Caco-2 (cell line): Measurements from ENCODE around the gene TIMM8A. TPM values are rescaled to one million over a fixed set of nuclear protein-coding genes. Genes with fewer than 3 reads are reported as not detected.
A peak's percentile ranks its signal among the peaks of the same experiment; 100 is the strongest.

Experiments used
- BruUV-seq: library from RNA; stranded (reverse); fragments of 400-500 nt; replicated peaks from 2 replicates; lab custom pipeline; 2021; lab: Mats Ljungman, UMichigan
- CTCF ChIA-PET: fragments of 300-600 bp; sonication (Branson Sonifier 250); formaldehyde crosslinking; loops from one replicate; lab custom pipeline; 2022; ENCODE audit warnings: antibody characterized with exemption; lab: Charles Lee
- POLR2A ChIA-PET: fragments of 300-600 bp; sonication (Branson Sonifier 250); formaldehyde crosslinking; loops from one replicate; lab custom pipeline; 2022; ENCODE audit warnings: antibody characterized with exemption; lab: Charles Lee
- DNase-seq, 2 experiments: peaks; one replicate each; pipeline versions ENCODE4 v3.0.0 to v3.0.0-alpha.2; 2020 to 2022
- H3K27me3 ChIP-seq: replicated peaks from 2 replicates; pipeline ENCODE4 v1.6.0; 2011; ENCODE audit warnings: low read length; ENCODE audit not compliant: control insufficient read depth, insufficient read depth
- H3K36me3 ChIP-seq: 2 replicates; pipeline ENCODE4 v1.5.1; 2011; ENCODE audit warnings: low read length; ENCODE audit not compliant: control insufficient read depth, insufficient read depth
- H3K4me1 ChIP-seq: fragments of 250-450 bp; sonication (Bioruptor Pico); 2 replicates; pipeline ENCODE4 v1.5.1; 2020; ENCODE audit warnings: mild to moderate bottlenecking
- H3K4me3 ChIP-seq: 2 replicates; pipeline ENCODE4 v1.5.1; 2011; ENCODE audit warnings: low read depth, mild to moderate bottlenecking, control low read depth, low read length
- H3K9me3 ChIP-seq: fragments of 250-450 bp; sonication (Bioruptor Pico); 2 replicates; pipeline ENCODE4 v1.5.1; 2020; ENCODE audit warnings: mild to moderate bottlenecking, moderate library complexity
- H3K27ac Mint-ChIP-seq: one replicate; pipeline ENCODE4 v1.8.0; 2022; ENCODE audit warnings: mixed read lengths; ENCODE audit not compliant: unreplicated experiment
- H3K27me3 Mint-ChIP-seq: one replicate; pipeline ENCODE4 v1.8.0; 2022; ENCODE audit warnings: mixed read lengths; ENCODE audit not compliant: insufficient read depth, unreplicated experiment
- H3K36me3 Mint-ChIP-seq: one replicate; pipeline ENCODE4 v1.8.0; 2022; ENCODE audit warnings: mild to moderate bottlenecking, mixed read lengths; ENCODE audit not compliant: insufficient read depth, unreplicated experiment
- H3K4me1 Mint-ChIP-seq: one replicate; pipeline ENCODE4 v1.8.0; 2022; ENCODE audit warnings: low read depth, mixed read lengths; ENCODE audit not compliant: unreplicated experiment
- H3K4me3 Mint-ChIP-seq: one replicate; pipeline ENCODE4 v1.8.0; 2022; ENCODE audit warnings: mild to moderate bottlenecking, moderate library complexity, mixed read lengths; ENCODE audit not compliant: unreplicated experiment
- H3K9me3 Mint-ChIP-seq: one replicate; pipeline ENCODE4 v1.8.0; 2022; ENCODE audit warnings: mixed read lengths; ENCODE audit not compliant: unreplicated experiment
- intact Hi-C: fragments of 100-400 bp; cut with micrococcal nuclease; formaldehyde crosslinking; loops from one replicate; pipeline ENCODE4 v1.10.0; 2022; ENCODE audit not compliant: unreplicated experiment
- total RNA-seq: library from RNA; stranded (reverse); gene quantifications from 2 replicates; pipeline ENCODE4 v1.2.3, GENCODE V29; 2022
- TF ChIP-seq, protein P1 (sequence below), 2 experiments: fragments of 200-600 bp in 1 of 2; IDR thresholded peaks; 1 replicate in 1 of 2; 2 replicates in 1 of 2; pipeline versions ENCODE4 v1.5.1 to v1.8.0; 2011 to 2022; ENCODE audit warnings: antibody characterized with exemption in 1 of 2, control low read depth in 1 of 2, inconsistent platforms in 1 of 2, low read depth in 1 of 2, low read length in 1 of 2, mild to moderate bottlenecking in 1 of 2, moderate library complexity in 1 of 2; ENCODE audit not compliant: insufficient read depth in 1 of 2, severe bottlenecking in 1 of 2, unreplicated experiment in 1 of 2

The TIMM8A gene
- total RNA-seq, 1 experiment from 2014 or later = 23.3 TPM

DNA sequence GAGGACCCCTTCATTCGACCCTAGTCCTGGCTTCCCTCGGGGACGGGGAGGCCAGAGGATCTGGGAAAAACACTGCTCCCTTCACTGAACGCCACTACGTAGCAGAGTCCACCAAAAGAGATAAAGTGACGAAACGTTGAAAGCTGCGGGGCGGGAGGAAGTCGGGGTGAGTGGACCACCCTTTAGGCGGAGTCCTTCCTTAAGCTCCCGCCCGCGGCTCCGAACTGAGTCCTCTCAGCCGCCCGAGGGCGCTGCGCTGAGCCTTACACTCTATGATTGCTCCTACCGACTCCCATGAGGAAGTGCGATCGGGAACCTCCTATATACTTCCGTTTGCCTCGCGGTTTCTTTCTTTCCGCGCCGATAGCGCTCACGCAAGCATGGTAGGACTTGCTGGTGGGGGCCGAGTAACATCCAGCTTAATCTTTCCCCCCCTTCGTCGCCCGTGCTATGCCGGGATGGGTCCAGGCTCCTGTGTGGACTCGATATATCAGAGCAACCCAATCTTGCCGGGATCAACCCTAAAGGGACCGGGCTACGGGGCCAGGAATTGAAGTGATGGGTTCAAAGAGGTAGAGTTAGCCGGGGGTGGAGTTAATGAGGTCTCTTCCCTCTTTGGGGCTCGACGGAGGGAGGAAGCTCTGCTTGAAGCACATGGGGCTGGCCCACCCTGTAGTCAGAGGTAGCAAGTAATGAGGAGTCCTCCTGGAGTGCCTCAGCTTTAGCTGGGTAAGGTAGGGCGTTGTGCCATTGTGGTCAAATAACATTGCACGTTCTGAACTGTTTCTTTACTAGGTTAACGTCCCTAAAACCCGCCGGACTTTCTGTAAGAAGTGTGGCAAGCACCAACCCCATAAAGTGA, 42.4 kb upstream of the TIMM8A start, which contains the start of gene RPL36A:
Gene RPL36A (plus strand): TSS at position 348 of the 862 bp plus-strand sequence. CDS start 33 bp downstream, at position 381.
- peaks cover 49% of the 10 kb centered on the region for H3K36me3 Mint-ChIP-seq
- H3K4me1 Mint-ChIP-seq = peaks cover 4% of the 10 kb centered on the region
- H3K4me3 Mint-ChIP-seq = peak within 1 kb of the TSS; percentile 87
- H3K9me3 Mint-ChIP-seq = no peaks in the 10 kb centered on the region
- H3K27ac Mint-ChIP-seq = peak within 1 kb of the TSS; percentile 96
- no peaks in the 10 kb centered on the region for H3K9me3 ChIP-seq
- no peaks in the 10 kb centered on the region for H3K27me3 ChIP-seq
- CTCF ChIA-PET = interaction anchor here (1.0 to 1.2 kb wide), 2 partner anchors 16 to 43 kb away, joined by 3 to 4 read pairs; partner anchors contain the start of gene GLA
- TF ChIP-seq, protein P1, sequence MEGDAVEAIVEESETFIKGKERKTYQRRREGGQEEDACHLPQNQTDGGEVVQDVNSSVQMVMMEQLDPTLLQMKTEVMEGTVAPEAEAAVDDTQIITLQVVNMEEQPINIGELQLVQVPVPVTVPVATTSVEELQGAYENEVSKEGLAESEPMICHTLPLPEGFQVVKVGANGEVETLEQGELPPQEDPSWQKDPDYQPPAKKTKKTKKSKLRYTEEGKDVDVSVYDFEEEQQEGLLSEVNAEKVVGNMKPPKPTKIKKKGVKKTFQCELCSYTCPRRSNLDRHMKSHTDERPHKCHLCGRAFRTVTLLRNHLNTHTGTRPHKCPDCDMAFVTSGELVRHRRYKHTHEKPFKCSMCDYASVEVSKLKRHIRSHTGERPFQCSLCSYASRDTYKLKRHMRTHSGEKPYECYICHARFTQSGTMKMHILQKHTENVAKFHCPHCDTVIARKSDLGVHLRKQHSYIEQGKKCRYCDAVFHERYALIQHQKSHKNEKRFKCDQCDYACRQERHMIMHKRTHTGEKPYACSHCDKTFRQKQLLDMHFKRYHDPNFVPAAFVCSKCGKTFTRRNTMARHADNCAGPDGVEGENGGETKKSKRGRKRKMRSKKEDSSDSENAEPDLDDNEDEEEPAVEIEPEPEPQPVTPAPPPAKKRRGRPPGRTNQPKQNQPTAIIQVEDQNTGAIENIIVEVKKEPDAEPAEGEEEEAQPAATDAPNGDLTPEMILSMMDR (IDR thresholded peaks at IDR 0.05; ENCODE audit: insufficient read depth in 1 of 2, low read depth in 1 of 2, low read length in 1 of 2, severe bottlenecking in 1 of 2, unreplicated experiment in 1 of 2) = peak; percentile 33 to 77
- peak; percentile 87 to 90 for DNase-seq
- intact Hi-C loops = loop anchor here (1.0 kb wide), 2 partner anchors 16 to 43 kb away; partner anchors contain the start of genes GLA and TIMM8A
- H3K4me3 ChIP-seq = peak within 1 kb of the TSS; percentile 54
- H3K4me1 ChIP-seq = no peaks in the 10 kb centered on the region
- POLR2A ChIA-PET = interaction anchor here (0.6 to 1.5 kb wide), 5 partner anchors 17 to 388 kb away, joined by 3 to 11 read pairs (median 7); partner anchors contain the start of genes GLA, HNRNPH2 and TIMM8A
- H3K27me3 Mint-ChIP-seq = no peaks in the 10 kb centered on the region
- H3K36me3 ChIP-seq = no peaks in the 10 kb centered on the region
- BruUV-seq = TSS peak; percentile 59

DNA sequence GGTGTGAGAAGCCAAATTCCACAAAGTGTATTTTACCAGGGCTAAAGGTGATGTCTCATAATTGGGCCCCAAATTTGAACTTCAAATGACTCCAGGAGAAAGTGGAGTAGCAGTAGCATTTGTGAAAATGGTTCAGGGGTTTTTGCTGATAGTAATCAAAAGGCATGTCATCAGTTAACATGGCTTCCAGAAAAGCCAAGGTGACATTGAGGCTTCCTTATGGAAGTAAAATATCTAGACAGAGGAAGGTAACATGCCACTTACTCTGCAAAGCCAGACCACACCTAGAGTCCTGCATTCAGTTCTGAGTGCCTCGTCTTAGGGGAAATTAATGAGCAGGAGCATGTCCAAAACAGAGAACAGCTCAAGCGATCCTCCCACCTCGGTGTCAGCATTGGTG, 40.1 kb upstream of the TIMM8A start:
- no peak for DNase-seq
- POLR2A ChIA-PET = no interaction called here
- no peaks in the 10 kb centered on the region for H3K27me3 ChIP-seq

DNA sequence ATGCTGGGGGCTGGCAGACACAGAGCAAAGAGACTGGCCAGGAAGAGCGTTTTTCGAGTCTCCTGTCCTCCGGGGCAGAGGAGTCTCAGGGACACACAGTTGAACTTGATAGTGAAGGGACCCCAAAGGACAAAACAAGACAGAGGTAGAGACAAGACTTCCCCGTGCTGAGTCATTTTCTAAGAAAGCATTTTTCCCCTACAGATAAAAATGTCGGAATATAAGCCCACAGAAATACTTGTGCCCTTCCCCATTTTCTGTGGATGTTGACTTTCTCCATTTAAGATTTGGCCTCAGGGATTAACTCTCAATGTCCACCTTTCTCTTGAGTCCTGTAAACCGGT, 38.0 kb upstream of the TIMM8A start:
- DNase-seq = no peak
- no peak overlapping the region for H3K27ac Mint-ChIP-seq
- H3K27me3 ChIP-seq = no peaks in the 10 kb centered on the region
- no peaks in the 10 kb centered on the region for H3K9me3 Mint-ChIP-seq
- BruUV-seq = no TSS peak
- H3K27me3 Mint-ChIP-seq = no peaks in the 10 kb centered on the region
- intact Hi-C loops = no loop called here
- peaks cover 10% of the 10 kb centered on the region for H3K36me3 Mint-ChIP-seq
- H3K9me3 ChIP-seq = no peaks in the 10 kb centered on the region
- no peak overlapping the region for H3K4me3 ChIP-seq
- ChIA-PET POLR2A (no interaction called here), CTCF (no interaction called here)
- TF ChIP-seq, protein P1 (IDR thresholded peaks at IDR 0.05; ENCODE audit: insufficient read depth in 1 of 2, low read depth in 1 of 2, low read length in 1 of 2, severe bottlenecking in 1 of 2, unreplicated experiment in 1 of 2) = no peak
- no peaks in the 10 kb centered on the region for H3K4me1 ChIP-seq
- no peaks in the 10 kb centered on the region for H3K4me1 Mint-ChIP-seq
- H3K4me3 Mint-ChIP-seq = no peak overlapping the region
- H3K36me3 ChIP-seq = no peaks in the 10 kb centered on the region

More for the DNA sequence above, 40.1 kb upstream of the TIMM8A start:
- no TSS peak for BruUV-seq
- H3K4me1 Mint-ChIP-seq = no peaks in the 10 kb centered on the region
- H3K9me3 ChIP-seq = no peaks in the 10 kb centered on the region
- H3K36me3 Mint-ChIP-seq = peaks cover 31% of the 10 kb centered on the region
- H3K4me1 ChIP-seq = no peaks in the 10 kb centered on the region
- H3K27me3 Mint-ChIP-seq = no peaks in the 10 kb centered on the region
- no peaks in the 10 kb centered on the region for H3K9me3 Mint-ChIP-seq
- no peaks in the 10 kb centered on the region for H3K36me3 ChIP-seq
- CTCF ChIA-PET = no interaction called here
- H3K4me3 Mint-ChIP-seq = no peak overlapping the region
- TF ChIP-seq, protein P1 (IDR thresholded peaks at IDR 0.05; ENCODE audit: insufficient read depth in 1 of 2, low read depth in 1 of 2, low read length in 1 of 2, severe bottlenecking in 1 of 2, unreplicated experiment in 1 of 2) = no peak
- no peak overlapping the region for H3K27ac Mint-ChIP-seq
- intact Hi-C loops = no loop called here
- no peak overlapping the region for H3K4me3 ChIP-seq
